Mesenchymal stem cell (in vitro differentiated cells and primary cell): Measurements from ENCODE around the gene NR3C2.

Experiments
- DNase-seq: peaks from one replicate; pipeline ENCODE4 v3.0.0-alpha.2; 2013
- H2AFZ ChIP-seq: one replicate; pipeline ENCODE4 v1.6.1; 2013; ENCODE audit warnings: low read depth, mild to moderate bottlenecking, control low read depth, inconsistent platforms, low read length, moderate library complexity
- H2AK5ac ChIP-seq: 2 replicates; pipeline ENCODE4 v1.6.1; 2013; ENCODE audit warnings: low read length, moderate library complexity, mild to moderate bottlenecking, inconsistent platforms; ENCODE audit not compliant: severe bottlenecking
- H2BK120ac ChIP-seq: one replicate; pipeline ENCODE4 v1.6.1; 2013; ENCODE audit warnings: low read depth, mild to moderate bottlenecking, inconsistent platforms, low read length, moderate library complexity
- H2BK12ac ChIP-seq, 2 experiments: one replicate each; pipeline ENCODE4 v1.6.1; 2013; ENCODE audit warnings: inconsistent platforms in 2 of 2, low read length in 2 of 2, mild to moderate bottlenecking in 2 of 2, moderate library complexity in 2 of 2, control low read depth in 1 of 2
- H2BK15ac ChIP-seq: one replicate; pipeline ENCODE4 v1.6.1; 2013; ENCODE audit warnings: mild to moderate bottlenecking, low read depth, inconsistent platforms; ENCODE audit not compliant: poor library complexity, severe bottlenecking
- H2BK5ac ChIP-seq: 2 replicates; pipeline ENCODE4 v1.6.1; 2013; ENCODE audit warnings: low read depth, mild to moderate bottlenecking, low read length, control low read depth, inconsistent platforms; ENCODE audit not compliant: poor library complexity, severe bottlenecking
- H3K14ac ChIP-seq, 2 experiments: one replicate each; pipeline ENCODE4 v1.6.1; 2013; ENCODE audit warnings: inconsistent platforms in 2 of 2, low read length in 2 of 2, control low read depth in 1 of 2, mild to moderate bottlenecking in 1 of 2, moderate library complexity in 1 of 2
- H3K18ac ChIP-seq, 2 experiments: one replicate each; pipeline ENCODE4 v1.6.1; 2013; ENCODE audit warnings: inconsistent platforms in 2 of 2, low read length in 2 of 2, control low read depth in 1 of 2, low read depth in 1 of 2, mild to moderate bottlenecking in 1 of 2
- H3K23ac ChIP-seq, 2 experiments: one replicate each; pipeline ENCODE4 v1.6.1; 2013; ENCODE audit warnings: inconsistent platforms in 2 of 2, low read length in 2 of 2, mild to moderate bottlenecking in 2 of 2, moderate library complexity in 2 of 2, control low read depth in 1 of 2
- H3K27ac ChIP-seq: 2 replicates; pipeline ENCODE4 v1.5.1; 2013; ENCODE audit warnings: mild to moderate bottlenecking, moderate library complexity, low read length, control low read depth, inconsistent platforms; ENCODE audit not compliant: poor library complexity, severe bottlenecking
- H3K27me3 ChIP-seq, 2 experiments: 2 replicates each; pipeline versions ENCODE4 v1.6.1 to v1.7.0; 2013; ENCODE audit warnings: low read length in 2 of 2, mild to moderate bottlenecking in 2 of 2, moderate library complexity in 2 of 2, control low read depth in 1 of 2, inconsistent platforms in 1 of 2; ENCODE audit not compliant: control insufficient read depth in 1 of 2, insufficient read depth in 1 of 2
- H3K36me3 ChIP-seq, 2 experiments: 2 replicates each; pipeline versions ENCODE4 v1.6.1 to v1.7.0; 2013; ENCODE audit warnings: low read length in 2 of 2, control low read depth in 1 of 2, inconsistent platforms in 1 of 2, low read depth in 1 of 2, mild to moderate bottlenecking in 1 of 2; ENCODE audit not compliant: insufficient read depth in 2 of 2, control insufficient read depth in 1 of 2
- H3K4ac ChIP-seq, 2 experiments: one replicate each; pipeline ENCODE4 v1.6.1; 2013; ENCODE audit warnings: inconsistent platforms in 2 of 2, low read length in 2 of 2, mild to moderate bottlenecking in 2 of 2, moderate library complexity in 2 of 2, control low read depth in 1 of 2, low read depth in 1 of 2
- H3K4me1 ChIP-seq: 2 replicates; pipeline ENCODE4 v1.6.1; 2013; ENCODE audit warnings: low read depth, low read length, control low read depth; ENCODE audit not compliant: control insufficient read depth, insufficient read depth
- H3K4me2 ChIP-seq: 2 replicates; pipeline ENCODE4 v1.6.1; 2013; ENCODE audit warnings: low read length, mild to moderate bottlenecking, inconsistent platforms; ENCODE audit not compliant: poor library complexity, severe bottlenecking
- H3K4me3 ChIP-seq, 2 experiments: 2 replicates each; pipeline versions ENCODE4 v1.5.1 to v1.7.0; 2013; ENCODE audit warnings: low read length in 2 of 2, mild to moderate bottlenecking in 2 of 2, control low read depth in 1 of 2, low read depth in 1 of 2; ENCODE audit not compliant: insufficient read depth in 1 of 2
- H3K79me1 ChIP-seq: replicated peaks from 2 replicates; pipeline ENCODE4 v1.6.1; 2013; ENCODE audit warnings: mild to moderate bottlenecking, control low read depth, low read length, inconsistent platforms; ENCODE audit not compliant: poor library complexity, severe bottlenecking
- H3K9ac ChIP-seq: 2 replicates; pipeline ENCODE4 v1.7.0; 2013; ENCODE audit warnings: mild to moderate bottlenecking, low read length, moderate library complexity
- H3K9me3 ChIP-seq: 2 replicates; pipeline ENCODE4 v1.7.0; 2013; ENCODE audit warnings: mild to moderate bottlenecking, low read length; ENCODE audit not compliant: control insufficient read depth
- H4K8ac ChIP-seq: one replicate; pipeline ENCODE4 v1.6.1; 2013; ENCODE audit warnings: inconsistent platforms, mild to moderate bottlenecking, low read length, moderate library complexity
- H4K91ac ChIP-seq: one replicate; pipeline ENCODE4 v1.6.1; 2013; ENCODE audit warnings: mild to moderate bottlenecking, low read length, inconsistent platforms
- WGBS: methylation state at CpG from one replicate; pipeline ENCODE4 v1.1.7; 2013; ENCODE audit warnings: mixed read lengths; 5-methylcytosine and 5-hydroxymethylcytosine counted together

NR3C2 gene

DNA sequence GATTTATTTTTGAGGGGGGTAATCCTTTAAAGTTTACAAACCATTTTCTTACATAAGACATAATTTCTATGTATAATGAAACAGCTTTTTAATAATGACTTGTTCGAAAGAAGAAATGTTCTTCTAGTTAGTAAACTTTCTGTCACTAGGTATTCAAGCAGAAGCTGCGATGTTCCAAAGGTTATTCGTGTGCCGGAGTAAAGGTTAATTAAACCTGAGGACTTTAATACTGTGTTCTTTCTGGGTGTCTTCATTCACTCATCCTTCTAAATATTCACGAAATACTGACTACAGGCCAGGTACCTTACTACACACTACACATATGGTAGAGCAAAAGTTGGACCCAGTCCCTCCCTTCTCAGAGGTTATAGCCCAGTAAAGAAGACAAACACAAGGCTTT lies 96.7 kb downstream of the NR3C2 start:
- H2BK5ac ChIP-seq = no peak overlapping the region
- H3K4me1 ChIP-seq = no peaks in the 10 kb centered on the region
- no peak overlapping the region for H3K9ac ChIP-seq
- H3K36me3 ChIP-seq = no peaks in the 10 kb centered on the region
- H3K4me2 ChIP-seq = no peak overlapping the region
- no peak for DNase-seq
- no peak overlapping the region for H2BK120ac ChIP-seq
- no peak overlapping the region for H2BK15ac ChIP-seq
- WGBS = 86% methylated on average over 2 of the region's 5 CpGs
- no peak overlapping the region for H3K4me3 ChIP-seq
- H4K91ac ChIP-seq = no peak overlapping the region
- H4K8ac ChIP-seq = no peak overlapping the region
- H3K27me3 ChIP-seq = no peaks in the 10 kb centered on the region
- no peak overlapping the region for H2AFZ ChIP-seq
- H3K4ac ChIP-seq = no peak overlapping the region
- H3K79me1 ChIP-seq = peaks cover 9% of the 10 kb centered on the region
- no peak overlapping the region for H2AK5ac ChIP-seq
- no peak overlapping the region for H2BK12ac ChIP-seq
- no peaks in the 10 kb centered on the region for H3K9me3 ChIP-seq
- H3K14ac ChIP-seq = no peak overlapping the region
- no peak overlapping the region for H3K23ac ChIP-seq
- no peak overlapping the region for H3K18ac ChIP-seq
- H3K27ac ChIP-seq = no peak overlapping the region

DNA sequence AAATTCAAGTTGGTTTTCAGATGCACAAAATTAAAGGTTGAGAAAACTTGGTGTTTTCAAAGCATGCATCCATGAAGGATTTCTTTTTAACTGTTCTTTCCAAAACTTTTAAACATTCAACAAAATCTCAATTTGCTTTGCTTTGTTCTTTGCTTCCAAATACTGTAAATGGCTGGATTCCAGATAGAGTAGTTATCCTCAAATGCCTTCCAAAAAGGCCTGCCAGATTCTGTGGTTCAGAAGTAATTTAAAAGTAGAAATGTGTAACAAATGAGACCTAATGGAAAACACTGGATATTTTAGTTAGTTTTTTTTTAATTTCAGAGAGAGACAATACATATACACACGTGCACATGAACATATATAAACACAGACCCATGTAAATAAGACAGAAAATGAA lies 97.3 kb downstream of the NR3C2 start:
- no peak overlapping the region for H2BK5ac ChIP-seq
- no peak overlapping the region for H3K14ac ChIP-seq
- no peak overlapping the region for H3K27ac ChIP-seq
- H3K4me1 ChIP-seq = no peaks in the 10 kb centered on the region
- H4K91ac ChIP-seq = no peak overlapping the region
- no peak overlapping the region for H3K4me2 ChIP-seq
- no peak overlapping the region for H3K4ac ChIP-seq
- no peaks in the 10 kb centered on the region for H3K27me3 ChIP-seq
- no peak overlapping the region for H2BK12ac ChIP-seq
- no peak overlapping the region for H4K8ac ChIP-seq
- peaks cover 9% of the 10 kb centered on the region for H3K79me1 ChIP-seq
- no peaks in the 10 kb centered on the region for H3K9me3 ChIP-seq
- no peak overlapping the region for H3K4me3 ChIP-seq
- DNase-seq = no peak
- no peak overlapping the region for H3K23ac ChIP-seq
- WGBS = no CpG with 5 or more reads among the region's 1 CpG
- no peak overlapping the region for H3K18ac ChIP-seq
- H3K9ac ChIP-seq = no peak overlapping the region
- no peak overlapping the region for H2AK5ac ChIP-seq
- no peak overlapping the region for H2AFZ ChIP-seq
- H2BK15ac ChIP-seq = no peak overlapping the region
- no peak overlapping the region for H2BK120ac ChIP-seq
- H3K36me3 ChIP-seq = no peaks in the 10 kb centered on the region

DNA sequence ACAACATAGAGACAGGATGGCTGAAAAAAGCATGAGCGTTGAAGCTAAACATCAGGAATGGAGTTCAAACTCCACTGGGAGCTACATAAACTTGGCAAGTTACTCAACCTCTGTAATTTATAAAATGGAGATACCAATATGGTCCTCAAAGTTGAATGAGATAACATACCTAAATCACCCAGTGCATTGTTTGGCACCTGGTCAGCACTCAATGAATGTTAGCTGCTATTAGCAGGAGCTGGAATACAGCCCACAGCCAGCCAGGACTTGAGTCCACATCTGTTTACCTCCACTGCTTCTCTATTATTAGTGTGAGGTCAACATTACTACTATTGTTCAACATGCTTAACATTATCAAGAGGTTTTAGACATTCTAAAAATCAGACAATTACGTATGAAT lies 97.9 kb downstream of the NR3C2 start:
- Histone ChIP-seq H4K91ac (no peak overlapping the region), H3K4me1 (no peaks in the 10 kb centered on the region), H3K14ac (no peak overlapping the region), H2BK120ac (no peak overlapping the region), H3K27ac (no peak overlapping the region), H3K79me1 (peaks cover 9% of the 10 kb centered on the region), H3K23ac (no peak overlapping the region), H3K9me3 (no peaks in the 10 kb centered on the region), H4K8ac (no peak overlapping the region), H3K27me3 (no peaks in the 10 kb centered on the region), H2BK5ac (no peak overlapping the region), H2BK12ac (no peak overlapping the region), H3K4me2 (no peak overlapping the region), H3K9ac (no peak overlapping the region), H3K4me3 (no peak overlapping the region), H2AFZ (no peak overlapping the region), H3K18ac (no peak overlapping the region), H3K4ac (no peak overlapping the region), H2BK15ac (no peak overlapping the region), H2AK5ac (no peak overlapping the region), H3K36me3 (no peaks in the 10 kb centered on the region)
- WGBS = 100% methylated on average over 1 of the region's 2 CpGs
- DNase-seq = no peak

DNA sequence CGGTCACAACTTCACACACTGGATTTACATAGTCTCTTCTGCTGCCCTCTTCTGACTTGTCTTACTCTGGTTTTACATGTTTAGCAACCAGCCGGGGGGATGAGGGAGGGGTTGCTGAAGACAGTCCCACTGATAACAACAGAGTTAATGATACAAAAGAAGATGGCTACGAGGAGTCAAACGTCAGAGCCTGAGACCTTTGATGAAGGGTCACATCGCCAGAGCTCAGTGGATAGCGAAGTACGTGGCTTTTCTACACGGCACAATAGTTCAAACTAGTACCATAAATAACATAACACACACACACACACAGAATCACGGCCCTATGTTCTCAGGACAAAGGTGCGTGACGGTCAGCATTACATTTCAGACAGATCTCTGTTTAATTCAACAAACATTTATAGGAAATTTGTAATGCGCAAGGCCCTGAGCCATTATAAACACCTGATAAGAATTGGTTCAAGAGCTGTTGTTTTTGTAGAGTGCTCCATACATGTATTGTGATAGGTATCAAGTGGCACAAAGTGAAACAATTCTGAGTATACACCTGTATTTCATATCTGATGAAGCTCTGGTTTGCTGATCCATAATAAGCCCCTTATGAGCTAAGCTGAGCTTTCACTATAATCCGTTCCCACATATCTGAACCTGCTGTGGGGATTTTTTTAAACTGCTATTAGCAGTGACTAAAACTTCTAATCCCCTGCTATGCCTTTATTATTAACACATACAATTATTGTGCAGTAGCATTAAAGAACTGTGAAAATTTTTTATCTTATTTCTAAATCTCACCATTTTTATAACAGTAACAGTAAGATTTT lies 100.0 kb downstream of the NR3C2 start:
- Histone ChIP-seq H4K8ac (no peak overlapping the region), H3K9ac (no peak overlapping the region), H3K27me3 (no peaks in the 10 kb centered on the region), H2BK120ac (no peak overlapping the region), H4K91ac (no peak overlapping the region), H3K4me3 (no peak overlapping the region), H3K36me3 (no peaks in the 10 kb centered on the region), H2BK5ac (no peak overlapping the region), H2BK12ac (no peak overlapping the region), H3K4me1 (no peaks in the 10 kb centered on the region), H3K23ac (no peak overlapping the region), H2AK5ac (no peak overlapping the region), H3K18ac (no peak overlapping the region), H3K79me1 (peaks cover 7% of the 10 kb centered on the region), H3K4ac (no peak overlapping the region), H3K27ac (no peak overlapping the region), H2BK15ac (no peak overlapping the region), H3K9me3 (no peaks in the 10 kb centered on the region), H3K14ac (no peak overlapping the region), H3K4me2 (no peak overlapping the region), H2AFZ (no peak overlapping the region)
- 73% methylated on average over 11 of the region's 13 CpGs for WGBS
- no peak for DNase-seq
